ENCODE measurements around the gene ASIC1.

GRCh38 chr12:50021031-50021430 lies 36.4 kb upstream of the ASIC1 start:
- TF ChIP-seq YY1 (IDR thresholded peaks at IDR 0.05; ENCODE audit: low read depth) (no peak), MAX (IDR thresholded peaks at IDR 0.05) (no peak), RAD21 (IDR thresholded peaks at IDR 0.05; ENCODE audit: low read depth) (no peak)
- TF ChIP-seq, protein P1, sequence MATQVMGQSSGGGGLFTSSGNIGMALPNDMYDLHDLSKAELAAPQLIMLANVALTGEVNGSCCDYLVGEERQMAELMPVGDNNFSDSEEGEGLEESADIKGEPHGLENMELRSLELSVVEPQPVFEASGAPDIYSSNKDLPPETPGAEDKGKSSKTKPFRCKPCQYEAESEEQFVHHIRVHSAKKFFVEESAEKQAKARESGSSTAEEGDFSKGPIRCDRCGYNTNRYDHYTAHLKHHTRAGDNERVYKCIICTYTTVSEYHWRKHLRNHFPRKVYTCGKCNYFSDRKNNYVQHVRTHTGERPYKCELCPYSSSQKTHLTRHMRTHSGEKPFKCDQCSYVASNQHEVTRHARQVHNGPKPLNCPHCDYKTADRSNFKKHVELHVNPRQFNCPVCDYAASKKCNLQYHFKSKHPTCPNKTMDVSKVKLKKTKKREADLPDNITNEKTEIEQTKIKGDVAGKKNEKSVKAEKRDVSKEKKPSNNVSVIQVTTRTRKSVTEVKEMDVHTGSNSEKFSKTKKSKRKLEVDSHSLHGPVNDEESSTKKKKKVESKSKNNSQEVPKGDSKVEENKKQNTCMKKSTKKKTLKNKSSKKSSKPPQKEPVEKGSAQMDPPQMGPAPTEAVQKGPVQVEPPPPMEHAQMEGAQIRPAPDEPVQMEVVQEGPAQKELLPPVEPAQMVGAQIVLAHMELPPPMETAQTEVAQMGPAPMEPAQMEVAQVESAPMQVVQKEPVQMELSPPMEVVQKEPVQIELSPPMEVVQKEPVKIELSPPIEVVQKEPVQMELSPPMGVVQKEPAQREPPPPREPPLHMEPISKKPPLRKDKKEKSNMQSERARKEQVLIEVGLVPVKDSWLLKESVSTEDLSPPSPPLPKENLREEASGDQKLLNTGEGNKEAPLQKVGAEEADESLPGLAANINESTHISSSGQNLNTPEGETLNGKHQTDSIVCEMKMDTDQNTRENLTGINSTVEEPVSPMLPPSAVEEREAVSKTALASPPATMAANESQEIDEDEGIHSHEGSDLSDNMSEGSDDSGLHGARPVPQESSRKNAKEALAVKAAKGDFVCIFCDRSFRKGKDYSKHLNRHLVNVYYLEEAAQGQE (IDR thresholded peaks at IDR 0.05; ENCODE audit: low read depth), result no peak
